GM19025 (cell line): ENCODE measurements around the gene TNN.
"Not testable (repeated sequence)": the region's sequence is repeated elsewhere in the genome, so short reads cannot be mapped to it uniquely, and the experiment has no call there.

Source experiments
- ATAC-seq: cut with Tn5 transposase; IDR thresholded peaks from one replicate; pipeline ENCODE4 v1.9.1; 2021; ENCODE audit warnings: mild to moderate bottlenecking, low read depth, moderate library complexity; ENCODE audit not compliant: unreplicated experiment

TNN gene, protein sequence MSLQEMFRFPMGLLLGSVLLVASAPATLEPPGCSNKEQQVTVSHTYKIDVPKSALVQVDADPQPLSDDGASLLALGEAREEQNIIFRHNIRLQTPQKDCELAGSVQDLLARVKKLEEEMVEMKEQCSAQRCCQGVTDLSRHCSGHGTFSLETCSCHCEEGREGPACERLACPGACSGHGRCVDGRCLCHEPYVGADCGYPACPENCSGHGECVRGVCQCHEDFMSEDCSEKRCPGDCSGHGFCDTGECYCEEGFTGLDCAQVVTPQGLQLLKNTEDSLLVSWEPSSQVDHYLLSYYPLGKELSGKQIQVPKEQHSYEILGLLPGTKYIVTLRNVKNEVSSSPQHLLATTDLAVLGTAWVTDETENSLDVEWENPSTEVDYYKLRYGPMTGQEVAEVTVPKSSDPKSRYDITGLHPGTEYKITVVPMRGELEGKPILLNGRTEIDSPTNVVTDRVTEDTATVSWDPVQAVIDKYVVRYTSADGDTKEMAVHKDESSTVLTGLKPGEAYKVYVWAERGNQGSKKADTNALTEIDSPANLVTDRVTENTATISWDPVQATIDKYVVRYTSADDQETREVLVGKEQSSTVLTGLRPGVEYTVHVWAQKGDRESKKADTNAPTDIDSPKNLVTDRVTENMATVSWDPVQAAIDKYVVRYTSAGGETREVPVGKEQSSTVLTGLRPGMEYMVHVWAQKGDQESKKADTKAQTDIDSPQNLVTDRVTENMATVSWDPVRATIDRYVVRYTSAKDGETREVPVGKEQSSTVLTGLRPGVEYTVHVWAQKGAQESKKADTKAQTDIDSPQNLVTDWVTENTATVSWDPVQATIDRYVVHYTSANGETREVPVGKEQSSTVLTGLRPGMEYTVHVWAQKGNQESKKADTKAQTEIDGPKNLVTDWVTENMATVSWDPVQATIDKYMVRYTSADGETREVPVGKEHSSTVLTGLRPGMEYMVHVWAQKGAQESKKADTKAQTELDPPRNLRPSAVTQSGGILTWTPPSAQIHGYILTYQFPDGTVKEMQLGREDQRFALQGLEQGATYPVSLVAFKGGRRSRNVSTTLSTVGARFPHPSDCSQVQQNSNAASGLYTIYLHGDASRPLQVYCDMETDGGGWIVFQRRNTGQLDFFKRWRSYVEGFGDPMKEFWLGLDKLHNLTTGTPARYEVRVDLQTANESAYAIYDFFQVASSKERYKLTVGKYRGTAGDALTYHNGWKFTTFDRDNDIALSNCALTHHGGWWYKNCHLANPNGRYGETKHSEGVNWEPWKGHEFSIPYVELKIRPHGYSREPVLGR (N-terminal part only)

DNA sequence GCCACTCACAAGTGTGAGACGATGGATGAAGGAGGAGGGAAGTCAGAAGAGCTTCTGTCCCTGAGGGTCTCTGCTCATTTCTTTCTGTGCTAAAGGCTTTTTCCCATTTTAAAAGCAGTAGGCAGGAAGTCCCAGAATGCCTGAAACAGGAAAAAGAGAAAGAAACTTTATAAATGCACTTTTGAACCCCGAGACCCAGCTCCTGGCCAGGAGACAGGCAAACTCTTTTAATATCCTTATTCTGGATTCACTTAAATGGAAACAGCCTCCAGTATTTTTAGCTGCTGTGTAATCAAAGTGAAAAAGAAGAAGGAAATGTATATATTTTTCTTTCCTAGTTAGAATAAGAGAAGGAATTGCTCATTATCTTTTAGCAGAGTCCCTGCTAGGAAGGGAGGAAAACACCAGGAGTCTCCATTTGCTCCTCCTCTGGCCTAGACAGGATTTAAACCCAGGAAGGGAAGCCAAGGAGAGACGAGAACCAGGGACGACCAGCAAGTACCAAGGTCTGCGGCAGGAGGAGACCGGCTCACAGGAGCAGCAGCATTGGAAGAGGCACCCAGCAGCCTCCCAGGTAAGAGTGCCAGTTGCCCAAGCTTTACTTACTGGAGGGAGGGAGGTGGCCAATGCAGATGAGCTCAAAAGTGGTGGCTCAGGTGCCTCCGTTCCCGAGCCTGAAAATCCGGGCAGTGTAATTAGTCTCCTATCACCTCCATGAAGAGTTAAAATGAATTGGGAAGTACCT is at the start of gene TNN:
Gene TNN, plus strand, starts transcription at position 472 of the 745 bp plus-strand sequence. CDS start 9,586 bp downstream, outside the sequence.
- ATAC-seq = no peak

DNA sequence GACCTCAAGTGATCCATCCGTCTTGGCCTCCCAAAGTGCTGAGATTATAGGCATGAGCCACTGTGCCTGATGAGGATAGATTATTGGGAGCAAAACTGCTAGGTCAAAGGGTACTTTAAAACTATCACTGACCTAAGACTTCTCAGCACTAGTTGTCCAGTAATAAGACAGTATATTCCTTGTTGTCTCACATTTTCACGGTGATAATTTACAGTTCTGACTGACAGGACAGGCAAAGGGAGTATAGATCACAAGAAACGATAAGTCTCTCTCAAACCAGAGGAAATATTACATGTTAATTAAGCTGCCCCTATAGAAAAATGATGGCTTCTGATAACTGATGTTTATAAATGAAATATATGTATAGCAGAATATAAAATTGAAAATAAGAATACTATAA is 48.1 kb upstream of the TNN start:
- no peak for ATAC-seq

DNA sequence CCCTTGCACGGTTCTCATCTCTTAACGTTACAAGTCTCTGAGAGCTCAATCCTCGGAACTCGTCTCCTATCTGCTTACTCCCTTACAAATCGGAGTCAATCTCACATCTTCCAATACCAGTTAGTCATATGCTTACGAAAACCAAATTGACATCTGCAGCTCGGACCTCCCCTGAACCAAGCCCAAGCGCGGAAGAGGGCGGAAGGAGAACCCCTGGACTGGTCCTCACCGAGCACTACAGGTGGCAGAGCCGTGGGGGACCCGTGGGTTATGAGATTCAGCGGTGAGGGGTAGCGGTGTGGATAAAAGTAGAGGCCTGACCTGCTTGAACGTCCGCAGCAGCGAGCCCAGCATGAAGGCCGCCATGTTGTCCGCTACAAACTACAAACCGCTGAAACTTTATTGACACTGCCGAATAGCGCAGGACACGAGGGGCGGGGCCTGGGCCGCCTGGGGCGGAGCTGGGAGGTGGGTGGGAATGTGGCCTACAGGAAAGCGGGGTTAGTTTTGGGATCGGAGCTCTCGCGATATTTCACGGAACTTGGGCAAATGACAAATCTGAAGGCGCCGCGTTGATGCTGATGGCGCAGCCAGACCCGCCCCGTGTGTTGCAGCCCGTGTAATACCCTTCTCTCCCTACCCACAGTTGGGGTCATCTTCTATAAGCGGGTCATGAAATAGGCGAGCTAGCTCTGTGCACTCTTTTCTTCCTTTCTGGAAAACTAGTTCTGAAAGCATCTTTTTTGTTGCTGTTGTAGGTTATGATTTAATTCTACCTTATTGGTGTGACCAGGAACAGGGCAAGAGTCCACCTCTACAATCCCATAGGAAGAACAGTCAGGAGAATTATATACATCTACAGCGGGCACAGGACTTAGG is 44.4 kb upstream of the TNN start, which contains the start of gene MRPS14:
Gene MRPS14, minus strand, starts transcription at position 383 of the 879 bp plus-strand sequence. Its CDS starts 17 bp downstream, at position 366.
- peak; percentile 87 for ATAC-seq

DNA sequence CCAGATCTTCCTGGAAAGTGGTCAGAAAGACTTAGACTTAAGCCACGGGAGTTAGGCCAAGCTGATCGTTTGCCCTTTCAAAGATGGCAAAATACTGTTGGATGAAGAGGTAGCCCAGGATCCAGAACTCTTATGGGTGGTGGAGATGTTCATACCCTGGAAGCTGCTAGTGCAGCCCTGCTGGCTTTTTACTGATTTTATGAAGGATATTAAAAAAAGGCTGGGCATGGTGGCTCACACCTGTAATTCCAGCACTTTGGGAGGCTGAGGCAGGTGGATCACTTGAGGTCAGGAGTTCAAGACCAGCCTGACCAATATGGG is 43.8 kb upstream of the TNN start:
- not testable (repeated sequence) for ATAC-seq

DNA sequence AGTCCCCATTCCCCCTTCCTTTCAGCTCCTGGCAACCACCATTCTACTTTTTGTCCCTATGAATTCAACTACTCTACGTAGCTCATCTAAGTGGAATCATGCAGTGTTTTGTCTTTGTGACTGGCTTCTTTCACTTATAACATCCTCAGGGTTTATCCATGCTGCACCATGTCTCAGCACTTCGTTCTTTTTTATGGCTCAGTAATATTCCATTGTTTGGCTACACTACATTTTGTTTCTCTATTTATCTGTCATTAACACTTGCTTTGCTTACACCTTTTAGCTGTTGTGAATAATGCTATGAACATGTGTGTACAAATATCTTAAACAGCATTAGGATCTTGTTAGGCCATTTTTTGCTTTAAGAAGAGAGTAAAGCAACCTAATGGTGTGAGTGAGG is 42.9 kb upstream of the TNN start:
- no peak for ATAC-seq

DNA sequence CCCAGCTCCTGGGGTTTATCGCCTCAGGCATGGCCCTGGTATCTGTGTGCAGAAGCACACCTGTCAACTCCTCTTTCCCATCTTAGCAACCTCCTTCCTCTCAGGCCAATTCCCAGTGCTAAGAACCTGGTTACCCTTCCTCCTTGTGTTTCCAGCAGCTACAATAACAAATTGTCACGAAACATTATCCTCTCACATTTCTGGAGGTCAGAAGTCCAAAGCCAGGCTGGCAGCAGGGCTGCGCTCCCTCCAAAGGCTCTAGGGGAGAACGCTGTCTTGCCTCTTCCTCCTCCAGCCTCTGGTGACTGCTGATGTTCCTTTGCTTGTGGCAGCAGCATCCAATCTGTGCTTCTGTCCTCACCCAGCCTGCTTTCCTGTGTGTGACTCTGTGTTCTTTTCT is 33.7 kb upstream of the TNN start:
- no peak for ATAC-seq

DNA sequence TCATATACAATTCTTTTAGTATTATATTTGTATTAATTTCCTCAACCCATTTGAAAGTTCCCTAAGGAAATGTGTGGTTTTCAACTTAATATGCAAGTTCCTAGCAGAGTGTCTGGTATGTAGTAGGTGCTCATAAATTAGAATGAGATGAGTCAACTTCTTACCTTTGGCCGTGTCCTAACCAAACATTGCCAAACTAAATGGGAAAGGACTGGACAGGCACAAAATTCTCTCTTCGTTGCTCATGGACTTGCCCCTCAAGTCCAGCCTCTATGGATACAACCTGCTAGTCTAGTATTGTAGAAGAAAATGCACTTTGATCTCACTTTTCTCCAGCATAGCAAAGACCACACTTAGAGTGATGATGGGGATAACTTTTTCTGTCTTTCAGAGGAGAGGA is 32.9 kb upstream of the TNN start:
- ATAC-seq = no peak

DNA sequence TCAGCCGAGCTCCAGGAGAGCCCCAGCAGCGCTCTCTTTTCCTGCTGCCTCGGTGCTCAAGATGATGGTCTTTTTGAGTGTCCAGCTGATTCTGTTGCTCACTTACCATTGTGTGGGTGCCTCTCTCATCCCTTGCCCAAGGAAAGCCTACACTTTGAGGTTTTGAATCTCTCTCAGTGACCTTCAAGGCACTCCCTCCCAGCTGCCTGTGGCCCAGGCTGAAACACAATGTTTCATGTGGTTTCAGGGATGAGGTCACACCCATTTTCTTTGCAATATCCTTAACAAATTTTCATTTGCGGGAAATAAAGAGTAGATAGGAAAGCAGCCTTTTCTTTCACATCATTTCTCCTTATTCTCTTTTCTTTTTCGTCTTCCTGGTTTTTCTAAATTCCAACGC is 31.8 kb upstream of the TNN start:
- ATAC-seq = no peak

DNA sequence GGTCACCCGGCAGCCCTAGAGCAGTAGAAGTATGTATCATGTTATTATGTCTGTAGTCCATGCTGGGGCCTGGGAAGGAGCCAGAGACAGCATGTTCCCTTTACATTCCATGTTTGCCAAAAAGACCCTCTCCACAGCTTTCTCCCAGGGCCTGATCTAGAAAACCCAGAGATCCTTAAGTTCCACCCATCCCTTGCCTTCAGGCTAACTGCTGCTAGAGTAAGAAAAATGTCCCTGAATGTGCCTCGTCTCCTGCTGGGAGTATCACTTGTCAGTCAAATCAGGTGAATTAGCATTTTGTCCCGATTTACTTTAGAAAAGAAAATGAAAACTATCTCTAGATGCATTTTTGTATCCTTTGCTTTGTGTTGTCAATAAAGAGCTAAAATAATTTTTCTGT is 31.2 kb upstream of the TNN start:
- no peak for ATAC-seq

DNA sequence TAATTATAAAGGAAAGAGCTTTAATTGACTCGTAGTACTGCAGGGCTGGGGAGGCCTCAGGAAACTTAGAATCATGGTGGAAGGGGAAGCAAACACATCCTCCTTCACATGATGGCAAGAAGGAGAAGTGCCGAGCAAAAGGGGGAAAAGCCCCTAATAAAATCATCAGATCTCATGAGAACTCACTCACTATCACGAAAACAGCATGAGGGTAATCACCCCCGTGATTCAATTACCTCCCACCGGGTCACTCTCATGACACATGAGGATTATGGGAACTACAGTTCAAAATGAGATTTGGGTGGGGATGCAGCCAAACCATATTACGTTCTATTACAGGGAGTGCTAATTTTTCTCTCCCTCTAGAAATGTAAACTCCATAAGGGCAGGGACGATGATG is 30.2 kb upstream of the TNN start:
- ATAC-seq = no peak

DNA sequence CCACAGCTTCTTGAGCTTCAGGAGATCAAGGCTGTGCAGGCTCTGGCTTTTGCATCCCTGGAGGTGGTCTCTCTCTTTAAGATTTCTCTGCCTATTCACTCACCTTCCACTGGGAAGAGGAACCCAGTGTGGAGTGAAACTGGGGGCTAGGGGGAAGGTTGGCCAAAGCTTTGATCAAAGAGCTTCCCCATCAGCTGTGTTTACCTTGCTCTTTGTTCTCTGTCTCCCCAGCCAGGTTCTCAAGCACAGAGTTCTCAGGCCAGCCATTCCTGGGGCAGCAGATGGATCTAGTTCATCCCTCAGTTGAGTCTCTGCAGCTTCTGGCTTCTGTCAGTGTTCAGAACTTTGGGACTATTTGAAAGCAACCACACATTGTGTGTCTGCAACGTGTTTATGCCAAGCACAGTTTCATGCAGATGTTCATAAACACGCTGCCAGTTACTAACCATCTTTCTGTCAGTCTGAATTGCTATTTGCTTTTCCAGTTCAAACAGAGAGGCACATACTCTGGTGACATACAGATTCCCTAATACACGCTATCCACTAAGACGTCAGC is 27.2 kb upstream of the TNN start:
- no peak for ATAC-seq

DNA sequence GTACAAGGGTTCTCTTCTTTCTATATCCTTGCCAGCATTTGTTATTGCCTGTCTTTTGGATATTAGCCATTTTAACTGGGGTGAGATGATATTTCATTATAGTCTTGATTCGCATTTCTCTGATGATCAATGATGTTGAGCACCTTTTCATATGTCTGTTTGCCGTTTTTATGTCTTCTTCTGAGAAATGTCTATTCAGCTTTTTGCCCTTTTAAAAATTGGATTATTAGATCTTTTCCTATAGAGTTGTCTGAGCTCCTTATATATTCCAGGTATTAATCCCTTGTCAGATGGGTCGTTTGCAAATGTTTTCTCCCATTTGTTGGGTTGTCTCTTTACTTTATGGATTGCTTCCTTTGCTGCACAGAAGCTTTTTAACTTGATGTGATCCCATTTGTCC is 25.0 kb upstream of the TNN start:
- ATAC-seq = no peak

DNA sequence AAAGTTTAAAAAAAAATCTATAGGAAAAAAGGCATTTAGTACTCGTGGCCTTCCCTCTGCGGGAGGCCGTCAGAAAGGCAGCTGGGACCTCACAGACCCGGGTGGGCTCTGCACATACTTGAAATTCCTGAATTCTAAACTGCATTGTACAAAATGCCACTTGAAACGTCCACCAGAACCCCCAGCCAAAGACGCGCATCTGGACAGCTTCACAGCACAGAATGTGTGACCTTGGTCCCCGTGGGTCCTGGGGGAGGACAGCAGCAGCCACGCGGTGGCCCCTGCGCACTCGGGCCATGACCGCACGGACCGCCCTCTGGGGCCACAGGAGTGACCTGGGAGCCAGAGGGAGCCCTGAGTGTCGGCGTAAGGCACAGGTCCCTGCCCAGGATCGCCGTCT is 23.8 kb upstream of the TNN start:
- no peak for ATAC-seq

DNA sequence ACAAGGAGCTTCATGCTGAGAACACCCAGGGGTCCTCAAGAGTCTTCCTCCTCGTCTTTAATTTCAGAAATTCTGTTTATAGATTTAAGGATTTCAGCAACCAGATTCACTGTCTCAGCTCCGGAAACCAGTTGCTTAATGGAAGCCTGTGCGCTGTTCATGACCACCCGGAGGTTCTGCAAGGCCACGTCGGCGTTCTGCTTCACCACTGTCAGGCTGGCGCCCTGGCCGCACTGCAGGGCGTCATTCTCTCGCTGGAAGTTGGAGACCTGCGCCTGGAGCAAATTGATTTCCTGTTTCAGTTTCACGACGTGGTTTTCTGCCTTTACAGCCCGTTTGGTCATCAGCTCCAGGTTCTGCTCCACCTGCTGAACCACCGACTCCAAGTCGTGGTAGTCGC is 23.0 kb upstream of the TNN start:
- not testable (repeated sequence) for ATAC-seq

DNA sequence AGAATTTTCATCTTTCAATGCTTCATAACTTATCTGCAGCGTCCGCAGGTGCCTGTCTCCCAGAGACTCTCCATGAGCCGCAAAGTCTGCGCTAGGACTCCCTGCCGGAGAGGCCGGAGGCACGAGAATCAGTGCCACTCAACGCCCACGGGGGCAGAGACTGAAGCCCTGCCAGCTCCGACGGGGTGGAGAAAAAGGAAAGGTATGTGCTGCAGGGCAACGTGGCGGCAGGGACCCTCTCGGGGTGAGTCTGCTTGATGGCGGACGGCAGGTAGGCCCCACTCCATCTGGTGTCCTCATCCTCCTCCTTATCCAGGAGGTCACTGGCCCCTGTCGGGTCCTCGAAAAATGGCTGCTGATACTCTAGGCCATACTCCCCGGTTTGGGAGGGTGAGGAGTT is 22.5 kb upstream of the TNN start:
- no peak for ATAC-seq

DNA sequence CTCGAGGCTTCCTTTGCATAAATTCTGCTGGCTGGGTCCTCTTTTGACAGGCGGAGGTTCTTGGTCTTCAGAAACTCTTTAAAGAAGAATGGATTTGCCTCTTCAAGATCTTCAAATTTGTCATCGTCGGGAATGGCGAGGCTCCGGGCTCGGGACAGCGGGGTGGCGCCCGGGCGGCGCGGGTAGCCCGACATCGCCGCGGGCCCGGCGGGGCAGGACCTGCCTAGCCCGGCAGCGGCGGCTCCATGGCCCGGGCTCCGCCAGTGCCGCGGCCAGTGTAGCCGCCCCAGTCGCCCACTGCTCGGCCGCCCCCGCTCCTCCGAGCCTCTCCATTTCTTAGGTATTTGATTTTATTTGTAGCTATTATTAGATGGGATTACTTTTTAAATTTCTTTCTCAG is 22.1 kb upstream of the TNN start:
- ATAC-seq = no peak

DNA sequence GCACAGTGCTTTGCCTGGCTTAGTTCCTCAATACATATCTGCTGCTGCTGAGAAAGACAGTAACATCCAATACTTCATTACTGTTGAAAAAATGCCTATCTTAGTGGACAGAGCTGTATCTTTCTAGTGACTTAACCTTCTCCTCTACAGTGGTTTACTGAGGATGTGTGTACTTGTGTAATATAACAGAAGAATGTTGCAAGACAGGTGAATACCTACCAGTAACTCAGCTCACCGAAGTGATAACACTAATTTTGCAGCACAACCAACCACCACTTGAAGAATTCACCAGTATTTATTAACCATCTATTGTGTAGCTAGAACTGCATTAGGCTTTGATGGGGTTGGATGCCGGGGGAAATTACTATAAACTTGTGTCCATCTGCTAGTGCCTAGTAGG is 16.6 kb upstream of the TNN start:
- no peak for ATAC-seq

DNA sequence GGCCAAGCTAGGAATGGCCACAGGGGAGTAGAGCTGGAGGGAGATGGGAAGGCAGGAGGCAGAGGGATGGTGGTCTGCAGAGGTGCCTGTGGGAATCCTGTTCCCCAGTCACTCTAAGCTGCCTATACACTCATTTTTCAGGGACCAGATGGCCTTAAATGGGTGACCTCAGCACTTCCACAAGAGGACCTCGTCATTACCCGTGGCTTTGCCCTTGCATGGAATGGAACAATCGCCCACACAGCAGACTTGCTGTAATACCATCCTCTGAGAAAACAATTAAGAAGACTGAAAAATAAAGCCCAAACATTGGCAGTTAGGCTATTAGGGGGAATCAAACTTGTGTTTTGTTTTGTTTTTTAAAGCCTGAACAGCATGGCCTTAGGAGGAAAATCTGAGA is 12.9 kb upstream of the TNN start:
- no peak for ATAC-seq

DNA sequence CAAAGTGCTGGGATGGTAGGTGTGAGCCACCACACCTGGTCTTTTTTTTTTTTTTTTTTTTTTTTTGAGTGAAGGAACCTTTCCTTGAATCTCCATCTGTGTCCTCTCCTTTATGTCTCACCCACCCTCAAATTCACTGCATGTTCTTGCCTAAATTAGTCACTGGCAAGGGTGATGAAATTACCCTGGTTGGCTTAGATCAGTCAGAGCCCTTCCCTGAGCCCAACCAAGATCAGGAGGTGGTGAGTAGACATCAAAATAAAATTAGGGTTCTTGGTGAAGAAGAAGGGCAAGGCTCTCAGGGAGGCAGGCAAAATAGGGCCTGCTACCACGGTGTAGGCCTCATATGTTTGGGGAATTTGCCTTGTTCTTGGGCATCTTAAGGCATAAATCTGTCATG is 5.3 kb upstream of the TNN start:
- no peak for ATAC-seq
